Liver (tissue), 9 donors: ENCODE measurements around the gene WTIP. TPM values are rescaled to one million over a fixed set of nuclear protein-coding genes. Genes with fewer than 3 reads are reported as not detected.
"Not testable (repeated sequence)": the region's sequence is repeated elsewhere in the genome, so short reads cannot be mapped to it uniquely, and the experiment has no call there.

ENCODE experiments used
- DNase-seq: peaks from one replicate; pipeline ENCODE4 v3.0.0-alpha.2; 2017; ENCODE audit warnings: low spot score
- H3K27ac ChIP-seq, 2 donors: one replicate each; pipeline ENCODE4 v1.7.0; 2013; ENCODE audit warnings: inconsistent platforms in 2 of 2, low read length in 2 of 2, control low read depth in 1 of 2, low read depth in 1 of 2, mild to moderate bottlenecking in 1 of 2
- H3K27me3 ChIP-seq, 4 donors: one replicate each; pipeline versions ENCODE4 v1.6.1 to v1.7.0; 2013; ENCODE audit warnings: low read length in 3 of 4, inconsistent platforms in 1 of 4, mild to moderate bottlenecking in 1 of 4, moderate library complexity in 1 of 4; ENCODE audit not compliant: control insufficient read depth in 4 of 4, insufficient read depth in 4 of 4
- H3K36me3 ChIP-seq, 4 donors: one replicate each; pipeline versions ENCODE4 v1.6.1 to v1.7.0; 2013; ENCODE audit warnings: low read length in 3 of 4, mild to moderate bottlenecking in 3 of 4, low read depth in 1 of 4, moderate library complexity in 1 of 4; ENCODE audit not compliant: control insufficient read depth in 4 of 4, insufficient read depth in 3 of 4
- H3K4me1 ChIP-seq, 4 donors: one replicate each; pipeline versions ENCODE4 v1.6.1 to v1.7.0; 2013; ENCODE audit warnings: low read length in 3 of 4, mild to moderate bottlenecking in 3 of 4, moderate library complexity in 1 of 4; ENCODE audit not compliant: control insufficient read depth in 4 of 4, insufficient read depth in 4 of 4
- H3K4me3 ChIP-seq, 3 donors: one replicate each; pipeline versions ENCODE4 v1.6.1 to v1.7.0; 2013; ENCODE audit warnings: low read length in 3 of 3, control low read depth in 1 of 3, low read depth in 1 of 3, mild to moderate bottlenecking in 1 of 3
- H3K9ac ChIP-seq, 2 donors: one replicate each; pipeline ENCODE4 v1.7.0; 2013; ENCODE audit warnings: low read length in 2 of 2, mild to moderate bottlenecking in 2 of 2, moderate library complexity in 2 of 2, control low read depth in 1 of 2, low read depth in 1 of 2
- H3K9me3 ChIP-seq, 4 donors: one replicate each; pipeline versions ENCODE4 v1.6.1 to v1.7.0; 2013; ENCODE audit warnings: low read length in 3 of 4; ENCODE audit not compliant: control insufficient read depth in 4 of 4
- EGR1 ChIP-seq, 2 donors: IDR thresholded peaks; 2 replicates each; pipeline ENCODE4 v1.6.1; 2016 to 2018; ENCODE audit warnings: antibody characterized with exemption in 2 of 2, low read depth in 2 of 2
- FOXA2 ChIP-seq: IDR thresholded peaks from 2 replicates; pipeline ENCODE4 v1.6.1; 2016; ENCODE audit warnings: antibody characterized with exemption
- GABPA ChIP-seq, 2 donors: IDR thresholded peaks in 1 of 2; conservative IDR thresholded peaks in 1 of 2; 2 replicates each; pipeline ENCODE4 v1.6.1; 2016; ENCODE audit warnings: antibody characterized with exemption in 2 of 2, mild to moderate bottlenecking in 1 of 2, moderate library complexity in 1 of 2
- HNF4A ChIP-seq, 2 donors: conservative IDR thresholded peaks; 2 replicates each; pipeline ENCODE4 v1.6.1; 2016; ENCODE audit warnings: antibody characterized with exemption in 2 of 2, mild to moderate bottlenecking in 2 of 2
- HNF4G ChIP-seq: IDR thresholded peaks from 2 replicates; pipeline ENCODE4 v1.6.1; 2016; ENCODE audit warnings: antibody characterized with exemption
- RAD21 ChIP-seq, 2 donors: IDR thresholded peaks; 2 replicates each; pipeline ENCODE4 v1.6.1; 2016; ENCODE audit warnings: antibody characterized with exemption in 2 of 2, mild to moderate bottlenecking in 2 of 2
- REST ChIP-seq: IDR thresholded peaks from 2 replicates; pipeline ENCODE4 v1.6.1; 2016; ENCODE audit warnings: antibody characterized with exemption, mild to moderate bottlenecking
- RXRA ChIP-seq, 2 donors: IDR thresholded peaks; 2 replicates each; pipeline ENCODE4 v1.6.1; 2017 to 2018; ENCODE audit warnings: antibody characterized with exemption in 2 of 2, mild to moderate bottlenecking in 1 of 2
- SP1 ChIP-seq: IDR thresholded peaks from 2 replicates; pipeline ENCODE4 v1.6.1; 2018; ENCODE audit warnings: antibody characterized with exemption, mild to moderate bottlenecking
- ZBTB33 ChIP-seq: IDR thresholded peaks from 2 replicates; pipeline ENCODE4 v1.6.1; 2016; ENCODE audit warnings: antibody characterized with exemption
- WGBS: extraction: QIAGEN DNeasy Blood & Tissue Kit; methylation state at CpG from one replicate; pipeline ENCODE4 v1.1.7; 2013; 5-methylcytosine and 5-hydroxymethylcytosine counted together
- polyA plus RNA-seq, 2 donors: library from polyadenylated mRNA; stranded (reverse) in 1 of 2; unstranded in 1 of 2; fragments of 200-250 nt in 1 of 2; fragments of >200 nt in 1 of 2; fragmentation: Nextera tagmentation in 1 of 2; extraction: Ambion mirVana in 1 of 2; gene quantifications; one replicate each; pipeline versions ENCODE4 v1.2.1 to v1.2.3, GENCODE V29; 2013 to 2015
- total RNA-seq, 2 donors: library from RNA; depleted of rRNA; stranded (reverse); fragments of >200 nt; gene quantifications; one replicate each; pipeline ENCODE4 v1.2.3, GENCODE V29; 2014
- donor health status: healthy.
- donor health status: healthy.
- donor health status: healthy.
- donor health status: healthy.
- donor health status: healthy.

WTIP gene
- total and polyA plus RNA-seq, 4 donors: 0.08 to 2.7 (median 1.6) TPM

DNA sequence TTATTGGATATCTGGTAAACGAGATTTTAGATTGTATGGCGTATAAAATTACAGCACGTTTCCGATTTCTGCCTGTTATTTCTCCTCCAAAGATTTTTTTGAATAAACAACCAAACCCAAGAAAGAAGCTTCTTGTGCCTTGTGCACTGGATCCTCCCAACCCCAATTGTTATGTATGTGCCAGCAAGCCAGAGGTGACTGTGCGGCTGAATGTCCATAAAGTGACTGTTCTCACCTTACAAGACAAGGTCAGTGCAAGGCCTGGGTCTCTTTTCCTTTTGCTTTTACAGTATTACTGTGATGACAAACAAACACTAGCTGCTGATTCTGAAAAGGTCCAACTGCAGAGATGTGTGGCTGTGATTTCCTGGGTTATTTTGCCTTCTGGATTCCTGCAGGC, 22.9 kb upstream of the WTIP start:
- Histone ChIP-seq H3K4me3 (no peak overlapping the region), H3K27me3 (no peaks in the 10 kb centered on the region), H3K4me1 (no peaks in the 10 kb centered on the region), H3K9ac (no peak overlapping the region), H3K27ac (no peak overlapping the region), H3K36me3 (peaks cover 4 to 69% (median 52%) of the 10 kb centered on the region in 4 donors), H3K9me3 (no peaks in the 10 kb centered on the region)
- no peak for TF ChIP-seq RXRA (IDR thresholded peaks at IDR 0.05)
- no peak for TF ChIP-seq REST
- TF ChIP-seq HNF4A (conservative IDR thresholded peaks at IDR 0.05): no peak
- TF ChIP-seq ZBTB33: no peak
- DNase-seq: no peak
- 96% methylated on average over 5 of the region's 5 CpGs for WGBS

DNA sequence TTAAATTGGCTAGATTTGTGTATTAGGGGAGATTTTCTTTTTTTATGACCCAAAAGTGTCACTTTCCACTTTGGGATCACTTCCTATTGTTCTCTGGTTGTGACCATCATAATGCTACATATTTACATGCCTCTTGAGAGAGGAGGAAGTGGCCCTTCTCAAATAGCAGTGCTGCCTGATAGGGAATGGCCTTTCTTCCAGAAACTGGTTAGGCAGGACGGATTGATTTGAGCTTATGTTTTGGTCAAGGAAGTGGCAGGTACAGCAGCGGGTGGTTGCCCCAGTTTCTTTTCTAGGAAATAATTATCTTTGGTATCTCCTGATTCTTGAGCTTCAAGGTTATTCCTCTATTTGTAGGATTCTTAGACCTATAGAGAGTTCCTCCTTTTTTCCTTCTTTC, 21.9 kb upstream of the WTIP start:
- 89% methylated on average over 2 of the region's 2 CpGs for WGBS
- H3K4me1 ChIP-seq: no peaks in the 10 kb centered on the region
- H3K9me3 ChIP-seq: no peaks in the 10 kb centered on the region
- TF ChIP-seq GABPA (IDR thresholded peaks at IDR 0.05 in 1 of 2, conservative IDR thresholded peaks at IDR 0.05 in 1 of 2) (no peak), SP1 (no peak), RXRA (IDR thresholded peaks at IDR 0.05) (no peak), FOXA2 (no peak), EGR1 (IDR thresholded peaks at IDR 0.05; ENCODE audit: low read depth in 2 of 2) (no peak), HNF4G (no peak)
- no peak overlapping the region for H3K4me3 ChIP-seq
- no peak overlapping the region for H3K27ac ChIP-seq
- H3K27me3 ChIP-seq: no peaks in the 10 kb centered on the region
- peaks cover 5 to 69% (median 47%) of the 10 kb centered on the region in 4 donors for H3K36me3 ChIP-seq
- DNase-seq: no peak
- H3K9ac ChIP-seq: no peak overlapping the region

- no peak for TF ChIP-seq EGR1 (IDR thresholded peaks at IDR 0.05; ENCODE audit: low read depth in 2 of 2)
- TF ChIP-seq RAD21 (IDR thresholded peaks at IDR 0.05): no peak
- WGBS: 94% methylated on average over 5 of the region's 5 CpGs
- Histone ChIP-seq H3K27me3 (no peaks in the 10 kb centered on the region), H3K27ac (no peak overlapping the region), H3K4me1 (no peaks in the 10 kb centered on the region), H3K36me3 (peaks cover 7 to 73% (median 58%) of the 10 kb centered on the region in 4 donors), H3K4me3 (no peak overlapping the region), H3K9me3 (no peaks in the 10 kb centered on the region), H3K9ac (no peak overlapping the region)
- DNase-seq: no peak
Measured at GRCh38 chr19:34461375-34462100, 20.0 kb upstream of the WTIP start.

DNA sequence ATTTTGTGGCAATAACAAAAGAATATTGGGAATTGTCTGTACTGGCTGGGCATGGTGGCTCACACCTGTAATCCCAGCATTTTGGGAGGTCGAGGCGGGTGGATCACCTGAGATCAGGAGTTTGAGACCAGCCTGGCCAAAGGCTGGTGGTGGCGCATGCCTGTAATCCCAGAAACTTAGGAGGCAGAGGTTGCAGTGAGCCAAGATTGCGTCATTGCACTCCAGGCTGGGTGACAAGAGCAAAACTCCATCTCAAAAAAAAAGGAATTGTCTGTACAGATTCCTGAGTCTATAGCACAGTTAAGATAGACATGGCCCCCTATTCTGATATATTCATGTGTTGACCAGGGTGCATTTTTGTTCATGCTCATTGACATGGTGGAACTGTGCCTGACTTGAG, 16.8 kb upstream of the WTIP start:
- H3K9me3 ChIP-seq, H3K4me3 ChIP-seq, H3K4me1 ChIP-seq, DNase-seq, H3K9ac ChIP-seq, H3K27ac ChIP-seq, H3K27me3 ChIP-seq: not testable (repeated sequence)
- WGBS: 97% methylated on average over 4 of the region's 4 CpGs
- peaks cover 13 to 83% (median 68%) of the 10 kb centered on the region in 4 donors for H3K36me3 ChIP-seq
